ENCODE results near the gene PNO1. TPM values are rescaled to one million over a fixed set of nuclear protein-coding genes. Genes with fewer than 3 reads are reported as not detected.

The PNO1 gene
- total and polyA plus RNA-seq, 9 of the 15 experiments (the other 6 are each of a cell fraction or from before 2014, with no cell fraction given), result 11.8 to 81.7 (median 41.1) TPM

DNA sequence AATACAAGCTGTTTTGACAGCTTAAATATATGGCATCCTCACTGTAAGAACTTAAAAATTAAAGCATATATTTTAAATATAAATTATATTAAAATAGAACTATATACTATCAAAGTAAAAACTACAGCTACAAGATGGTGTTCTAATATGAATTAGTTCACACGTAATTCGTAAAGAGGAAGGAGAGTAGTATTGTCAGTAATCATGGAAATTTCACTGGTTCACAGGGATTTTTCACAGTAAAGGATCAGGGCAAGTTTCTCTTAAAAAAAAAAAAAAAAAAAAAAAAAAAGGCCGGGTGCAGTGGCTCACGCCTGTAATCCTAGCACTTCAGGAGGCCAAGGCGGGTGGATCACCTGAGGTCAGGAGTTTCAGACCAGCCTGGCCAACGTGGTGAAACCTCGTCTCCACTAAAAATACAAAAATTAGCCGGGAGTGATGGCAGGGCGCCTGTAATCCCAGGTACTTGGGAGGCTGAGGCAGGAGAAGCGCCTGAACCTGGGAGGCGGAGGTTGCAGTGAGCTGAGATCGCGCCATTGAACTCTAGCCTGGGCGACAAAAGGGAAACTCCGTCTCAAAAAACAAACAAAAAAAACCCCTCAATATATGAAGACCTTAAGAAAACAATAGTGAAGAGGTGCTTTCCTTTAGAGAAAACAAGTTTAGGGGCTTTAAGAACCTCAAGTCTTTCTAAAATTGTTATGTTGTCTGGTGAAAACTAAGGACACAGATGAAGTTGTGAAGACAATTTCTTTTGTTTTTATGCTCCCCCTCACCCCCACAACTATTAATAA lies 32.5 kb downstream of the PNO1 start:
- BruUV-seq (replicated peaks), result no TSS peak
- no peaks in the 10 kb centered on the region for H4K20me1 ChIP-seq (replicated peaks; ENCODE audit: control insufficient read depth, insufficient read depth, low read length)
- CTCF ChIA-PET (ENCODE audit: low intra/inter-chr PET ratio), result no interaction called here
- peaks cover 5 to 23% of the 10 kb centered on the region in 2 experiments; a peak in 4 of 5 replicates for H3K4me1 ChIP-seq (replicated peaks in 1 of 2; ENCODE audit: control insufficient read depth in 2 of 2, insufficient read depth in 2 of 2, low read length in 2 of 2)
- intact Hi-C loops (cut with micrococcal nuclease), result loop anchor here (10.0 kb wide), 1 partner anchor 55 kb away; no protein-coding TSS in a partner anchor
- TF ChIP-seq HDAC2 (IDR thresholded peaks at IDR 0.05) (no peak), ZKSCAN8 (CRISPR knock-in tag; IDR thresholded peaks at IDR 0.05) (no peak), TCF7 (IDR thresholded peaks at IDR 0.05; ENCODE audit: borderline replicate concordance) (no peak)
- TF ChIP-seq, protein P1, sequence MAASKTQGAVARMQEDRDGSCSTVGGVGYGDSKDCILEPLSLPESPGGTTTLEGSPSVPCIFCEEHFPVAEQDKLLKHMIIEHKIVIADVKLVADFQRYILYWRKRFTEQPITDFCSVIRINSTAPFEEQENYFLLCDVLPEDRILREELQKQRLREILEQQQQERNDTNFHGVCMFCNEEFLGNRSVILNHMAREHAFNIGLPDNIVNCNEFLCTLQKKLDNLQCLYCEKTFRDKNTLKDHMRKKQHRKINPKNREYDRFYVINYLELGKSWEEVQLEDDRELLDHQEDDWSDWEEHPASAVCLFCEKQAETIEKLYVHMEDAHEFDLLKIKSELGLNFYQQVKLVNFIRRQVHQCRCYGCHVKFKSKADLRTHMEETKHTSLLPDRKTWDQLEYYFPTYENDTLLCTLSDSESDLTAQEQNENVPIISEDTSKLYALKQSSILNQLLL (CRISPR knock-in tag; IDR thresholded peaks at IDR 0.05; ENCODE audit: borderline replicate concordance), result no peak
- TF ChIP-seq, protein P2, sequence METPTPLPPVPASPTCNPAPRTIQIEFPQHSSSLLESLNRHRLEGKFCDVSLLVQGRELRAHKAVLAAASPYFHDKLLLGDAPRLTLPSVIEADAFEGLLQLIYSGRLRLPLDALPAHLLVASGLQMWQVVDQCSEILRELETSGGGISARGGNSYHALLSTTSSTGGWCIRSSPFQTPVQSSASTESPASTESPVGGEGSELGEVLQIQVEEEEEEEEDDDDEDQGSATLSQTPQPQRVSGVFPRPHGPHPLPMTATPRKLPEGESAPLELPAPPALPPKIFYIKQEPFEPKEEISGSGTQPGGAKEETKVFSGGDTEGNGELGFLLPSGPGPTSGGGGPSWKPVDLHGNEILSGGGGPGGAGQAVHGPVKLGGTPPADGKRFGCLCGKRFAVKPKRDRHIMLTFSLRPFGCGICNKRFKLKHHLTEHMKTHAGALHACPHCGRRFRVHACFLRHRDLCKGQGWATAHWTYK (CRISPR knock-in tag; IDR thresholded peaks at IDR 0.05), result no peak
- TF ChIP-seq, protein P3, sequence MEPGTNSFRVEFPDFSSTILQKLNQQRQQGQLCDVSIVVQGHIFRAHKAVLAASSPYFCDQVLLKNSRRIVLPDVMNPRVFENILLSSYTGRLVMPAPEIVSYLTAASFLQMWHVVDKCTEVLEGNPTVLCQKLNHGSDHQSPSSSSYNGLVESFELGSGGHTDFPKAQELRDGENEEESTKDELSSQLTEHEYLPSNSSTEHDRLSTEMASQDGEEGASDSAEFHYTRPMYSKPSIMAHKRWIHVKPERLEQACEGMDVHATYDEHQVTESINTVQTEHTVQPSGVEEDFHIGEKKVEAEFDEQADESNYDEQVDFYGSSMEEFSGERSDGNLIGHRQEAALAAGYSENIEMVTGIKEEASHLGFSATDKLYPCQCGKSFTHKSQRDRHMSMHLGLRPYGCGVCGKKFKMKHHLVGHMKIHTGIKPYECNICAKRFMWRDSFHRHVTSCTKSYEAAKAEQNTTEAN (CRISPR knock-in tag; IDR thresholded peaks at IDR 0.05), result no peak
- ATAC-seq (no peak), DNase-seq (ENCODE audit: extremely low read depth in 1 of 4, low spot score in 3 of 4) (no peak), FAIRE-seq (no peak)
- H3K79me2 ChIP-seq (ENCODE audit: control insufficient read depth, insufficient read depth, low read length), result peaks cover 90% of the 10 kb centered on the region
- H2AFZ ChIP-seq (ENCODE audit: low read depth, low read length), result no peak overlapping the region
- H3K9me3 ChIP-seq (replicated peaks; ENCODE audit: control insufficient read depth, insufficient read depth, low read depth, low read length), result no peaks in the 10 kb centered on the region
- peaks cover 20% of the 10 kb centered on the region for H3K36me3 ChIP-seq (ENCODE audit: control insufficient read depth, insufficient read depth, low read length)
- in situ Hi-C loops (cut with MboI), result no loop called here
- H3K27ac ChIP-seq (ENCODE audit: extremely low read depth, low read depth, low read length), result 0 out of 3 replicates have a peak overlapping the region, but pooled peaks have one; percentile 8
- H3K9ac ChIP-seq (ENCODE audit: insufficient read depth in 1 of 2, low read depth in 2 of 2, low read length in 2 of 2), result no peak overlapping the region
- no peak overlapping the region for H3K4me2 ChIP-seq (ENCODE audit: insufficient read depth, low read length)
- H3K27me3 ChIP-seq (ENCODE audit: control insufficient read depth in 2 of 2, insufficient read depth in 2 of 2, low read length in 2 of 2), result no peaks in the 10 kb centered on the region
- no peak overlapping the region for H3K4me3 ChIP-seq
- no peaks in the 10 kb centered on the region for H3K9me1 ChIP-seq (ENCODE audit: control insufficient read depth, insufficient read depth, low read length)
- WGBS (ENCODE audit: insufficient coverage, low coverage, missing lambda C conversion rate), result 82% methylated on average over 15 of the region's 15 CpGs
- POLR2A ChIA-PET, result no interaction called here
